WTC11 (cell line): ENCODE results near the gene ANXA11. TPM values are rescaled to one million over a fixed set of nuclear protein-coding genes. Genes with fewer than 3 reads are reported as not detected.

Source experiments
- ATAC-seq: fragments of 200-7000 bp; cut with Tn5 transposase; 2 replicates; pipeline ENCODE4 v1.10.0; 2021; ENCODE audit warnings: mild to moderate bottlenecking, moderate library complexity
- CTCF ChIA-PET: fragments of 300-600 bp; sonication (Branson Sonifier 250); formaldehyde crosslinking; loops from one replicate; lab custom pipeline; 2021; ENCODE audit warnings: antibody characterized with exemption; lab: Charles Lee
- POLR2A ChIA-PET: fragments of 350-600 bp; sonication (Branson Sonifier 250); formaldehyde crosslinking; loops from one replicate; lab custom pipeline; 2021; ENCODE audit warnings: antibody characterized with exemption; lab: Charles Lee
- DNase-seq: peaks from one replicate; pipeline ENCODE4 v3.0.0; 2021; ENCODE audit warnings: low spot score
- H3K27ac Mint-ChIP-seq: 2 replicates; pipeline ENCODE4 v1.8.0; 2021; ENCODE audit warnings: mixed read lengths
- H3K27me3 Mint-ChIP-seq: 2 replicates; pipeline ENCODE4 v1.8.0; 2021; ENCODE audit warnings: low read depth, mild to moderate bottlenecking, moderate library complexity, mixed read lengths
- H3K36me3 Mint-ChIP-seq: 2 replicates; pipeline ENCODE4 v1.8.0; 2021; ENCODE audit warnings: mixed read lengths
- H3K4me1 Mint-ChIP-seq: 2 replicates; pipeline ENCODE4 v1.8.0; 2022; ENCODE audit warnings: mixed read lengths
- H3K4me3 Mint-ChIP-seq: 2 replicates; pipeline ENCODE4 v1.8.0; 2021; ENCODE audit warnings: mild to moderate bottlenecking, moderate library complexity, mixed read lengths
- H3K9me3 Mint-ChIP-seq: 2 replicates; pipeline ENCODE4 v1.8.0; 2021; ENCODE audit warnings: mixed read lengths
- ATF1 ChIP-seq: sonication (generic); formaldehyde crosslinking; IDR thresholded peaks from 2 replicates; pipeline ENCODE4 v1.8.1; 2023; ENCODE audit warnings: mild to moderate bottlenecking, moderate library complexity, missing genetic modification reagents
- GTF2I ChIP-seq: fragments of 250-450 bp; sonication (Bioruptor Pico); conservative IDR thresholded peaks from 2 replicates; pipeline ENCODE4 v1.4.0; 2021; ENCODE audit warnings: mild to moderate bottlenecking
- JAZF1 ChIP-seq: fragments of 250-450 bp; sonication (Bioruptor Pico); IDR thresholded peaks from 2 replicates; pipeline ENCODE4 v1.9.0; 2021; ENCODE audit warnings: moderate library complexity, mild to moderate bottlenecking, inconsistent platforms
- KAT7 ChIP-seq: sonication (generic); formaldehyde crosslinking; IDR thresholded peaks from 2 replicates; pipeline ENCODE4 v1.8.1; 2023; ENCODE audit warnings: missing genetic modification reagents, mild to moderate bottlenecking, borderline replicate concordance
- RELA ChIP-seq: sonication (generic); formaldehyde crosslinking; IDR thresholded peaks from 2 replicates; pipeline ENCODE4 v1.8.1; 2022; ENCODE audit warnings: missing genetic modification reagents, mild to moderate bottlenecking, borderline replicate concordance
- RORB ChIP-seq: fragments of 250-450 bp; sonication (Bioruptor Pico); IDR thresholded peaks from 2 replicates; pipeline ENCODE4 v1.9.0; 2021; ENCODE audit warnings: mild to moderate bottlenecking
- STAT6 ChIP-seq: sonication (generic); formaldehyde crosslinking; conservative IDR thresholded peaks from 2 replicates; pipeline ENCODE4 v1.8.1; 2023; ENCODE audit warnings: mild to moderate bottlenecking, low read depth, missing genetic modification reagents, moderate library complexity
- TCF7 ChIP-seq: sonication (generic); formaldehyde crosslinking; IDR thresholded peaks from 2 replicates; pipeline ENCODE4 v1.8.0; 2022; ENCODE audit warnings: mild to moderate bottlenecking, low read depth, missing genetic modification reagents, moderate library complexity
- TP53 ChIP-seq: sonication (generic); formaldehyde crosslinking; IDR thresholded peaks from 2 replicates; pipeline ENCODE4 v1.8.1; 2023; ENCODE audit warnings: mild to moderate bottlenecking, missing genetic modification reagents
- ZNF138 ChIP-seq: sonication (generic); formaldehyde crosslinking; conservative IDR thresholded peaks from 2 replicates; pipeline ENCODE4 v1.8.1; 2022; ENCODE audit warnings: mild to moderate bottlenecking, moderate library complexity, missing genetic modification reagents
- ZNF219 ChIP-seq: sonication (generic); formaldehyde crosslinking; IDR thresholded peaks from 2 replicates; pipeline ENCODE4 v1.8.0; 2023; ENCODE audit warnings: missing genetic modification reagents, mild to moderate bottlenecking, borderline replicate concordance
- ZNF263 ChIP-seq: sonication (generic); formaldehyde crosslinking; IDR thresholded peaks from 2 replicates; pipeline ENCODE4 v1.8.1; 2022; ENCODE audit warnings: low read depth, mild to moderate bottlenecking, moderate library complexity, missing genetic modification reagents
- ZNF416 ChIP-seq: fragments of 250-450 bp; sonication (Bioruptor Pico); IDR thresholded peaks from 2 replicates; pipeline ENCODE4 v1.9.0; 2021; ENCODE audit warnings: mild to moderate bottlenecking, inconsistent platforms
- ZNF423 ChIP-seq: fragments of 250-450 bp; sonication (Bioruptor Pico); IDR thresholded peaks from 2 replicates; pipeline ENCODE4 v2.1.2; 2022; ENCODE audit warnings: mild to moderate bottlenecking, moderate library complexity
- total RNA-seq: library from RNA; stranded (reverse); gene quantifications from 3 replicates; pipeline ENCODE4 v1.2.3, GENCODE V29; 2021
- TF ChIP-seq, protein P1 (sequence below): fragments of 200-600 bp; IDR thresholded peaks from 2 replicates; pipeline ENCODE4 v1.8.0; 2022; ENCODE audit warnings: antibody characterized with exemption
- TF ChIP-seq, protein P2 (sequence below): sonication (generic); formaldehyde crosslinking; IDR thresholded peaks from 2 replicates; pipeline ENCODE4 v1.8.1; 2023; ENCODE audit warnings: mild to moderate bottlenecking, moderate library complexity, missing genetic modification reagents
- TF ChIP-seq, protein P3 (sequence below): sonication (generic); formaldehyde crosslinking; IDR thresholded peaks from 2 replicates; pipeline ENCODE4 v1.8.1; 2022; ENCODE audit warnings: mild to moderate bottlenecking, missing genetic modification reagents, moderate library complexity, borderline replicate concordance
- TF ChIP-seq, protein P4 (sequence below): sonication (generic); formaldehyde crosslinking; IDR thresholded peaks from 2 replicates; pipeline ENCODE4 v1.8.0; 2023; ENCODE audit warnings: missing genetic modification reagents, mild to moderate bottlenecking, borderline replicate concordance

The ANXA11 gene
- total RNA-seq, 1 experiment from 2014 or later, result 83.3 TPM

DNA sequence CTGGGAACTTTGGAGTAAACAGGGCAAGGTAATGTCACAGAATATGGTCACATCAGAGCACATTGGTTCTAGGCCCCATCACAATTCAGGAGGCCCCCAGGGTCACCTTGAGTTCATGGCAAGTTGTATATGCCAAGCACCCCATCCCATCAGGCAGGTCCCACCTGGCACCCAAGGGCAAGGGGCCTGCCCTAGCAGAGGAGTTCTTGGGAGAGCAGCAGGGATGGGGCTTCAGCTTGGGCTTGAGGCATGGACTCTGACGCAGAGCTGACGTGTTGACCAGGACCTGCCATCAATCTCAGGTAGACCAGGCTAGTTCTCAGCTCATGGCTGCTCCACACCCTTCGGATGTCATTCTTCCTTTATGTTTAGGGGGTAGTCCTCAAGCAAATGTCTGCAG lies 51.9 kb downstream of the ANXA11 start:
- DNase-seq (no peak), ATAC-seq (no peak)
- peaks cover 37% of the 10 kb centered on the region for H3K36me3 Mint-ChIP-seq
- POLR2A ChIA-PET, result no interaction called here
- H3K4me3 Mint-ChIP-seq, result no peak overlapping the region
- H3K4me1 Mint-ChIP-seq, result peaks cover 8% of the 10 kb centered on the region
- TF ChIP-seq JAZF1, result no peak
- TF ChIP-seq ATF1 (CRISPR knock-in tag), result no peak
- TF ChIP-seq, protein P1, sequence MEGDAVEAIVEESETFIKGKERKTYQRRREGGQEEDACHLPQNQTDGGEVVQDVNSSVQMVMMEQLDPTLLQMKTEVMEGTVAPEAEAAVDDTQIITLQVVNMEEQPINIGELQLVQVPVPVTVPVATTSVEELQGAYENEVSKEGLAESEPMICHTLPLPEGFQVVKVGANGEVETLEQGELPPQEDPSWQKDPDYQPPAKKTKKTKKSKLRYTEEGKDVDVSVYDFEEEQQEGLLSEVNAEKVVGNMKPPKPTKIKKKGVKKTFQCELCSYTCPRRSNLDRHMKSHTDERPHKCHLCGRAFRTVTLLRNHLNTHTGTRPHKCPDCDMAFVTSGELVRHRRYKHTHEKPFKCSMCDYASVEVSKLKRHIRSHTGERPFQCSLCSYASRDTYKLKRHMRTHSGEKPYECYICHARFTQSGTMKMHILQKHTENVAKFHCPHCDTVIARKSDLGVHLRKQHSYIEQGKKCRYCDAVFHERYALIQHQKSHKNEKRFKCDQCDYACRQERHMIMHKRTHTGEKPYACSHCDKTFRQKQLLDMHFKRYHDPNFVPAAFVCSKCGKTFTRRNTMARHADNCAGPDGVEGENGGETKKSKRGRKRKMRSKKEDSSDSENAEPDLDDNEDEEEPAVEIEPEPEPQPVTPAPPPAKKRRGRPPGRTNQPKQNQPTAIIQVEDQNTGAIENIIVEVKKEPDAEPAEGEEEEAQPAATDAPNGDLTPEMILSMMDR, result no peak
- no peak for TF ChIP-seq ZNF263 (CRISPR knock-in tag)
- no peak for TF ChIP-seq GTF2I (CRISPR knock-in tag)
- no peak for TF ChIP-seq KAT7 (CRISPR knock-in tag)
- TF ChIP-seq STAT6 (CRISPR knock-in tag), result no peak
- no peak for TF ChIP-seq RELA (CRISPR knock-in tag)
- TF ChIP-seq ZNF219 (CRISPR knock-in tag), result no peak
- no peak for TF ChIP-seq RORB
- TF ChIP-seq ZNF423 (CRISPR knock-in tag), result no peak
- no peak for TF ChIP-seq TP53 (CRISPR knock-in tag)
- no peak for TF ChIP-seq TCF7
- TF ChIP-seq, protein P2, sequence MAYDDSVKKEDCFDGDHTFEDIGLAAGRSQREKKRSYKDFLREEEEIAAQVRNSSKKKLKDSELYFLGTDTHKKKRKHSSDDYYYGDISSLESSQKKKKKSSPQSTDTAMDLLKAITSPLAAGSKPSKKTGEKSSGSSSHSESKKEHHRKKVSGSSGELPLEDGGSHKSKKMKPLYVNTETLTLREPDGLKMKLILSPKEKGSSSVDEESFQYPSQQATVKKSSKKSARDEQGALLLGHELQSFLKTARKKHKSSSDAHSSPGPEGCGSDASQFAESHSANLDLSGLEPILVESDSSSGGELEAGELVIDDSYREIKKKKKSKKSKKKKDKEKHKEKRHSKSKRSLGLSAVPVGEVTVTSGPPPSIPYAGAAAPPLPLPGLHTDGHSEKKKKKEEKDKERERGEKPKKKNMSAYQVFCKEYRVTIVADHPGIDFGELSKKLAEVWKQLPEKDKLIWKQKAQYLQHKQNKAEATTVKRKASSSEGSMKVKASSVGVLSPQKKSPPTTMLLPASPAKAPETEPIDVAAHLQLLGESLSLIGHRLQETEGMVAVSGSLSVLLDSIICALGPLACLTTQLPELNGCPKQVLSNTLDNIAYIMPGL, result no peak
- no peak for TF ChIP-seq ZNF138 (CRISPR knock-in tag)
- TF ChIP-seq ZNF416 (CRISPR knock-in tag), result no peak
- TF ChIP-seq, protein P3, sequence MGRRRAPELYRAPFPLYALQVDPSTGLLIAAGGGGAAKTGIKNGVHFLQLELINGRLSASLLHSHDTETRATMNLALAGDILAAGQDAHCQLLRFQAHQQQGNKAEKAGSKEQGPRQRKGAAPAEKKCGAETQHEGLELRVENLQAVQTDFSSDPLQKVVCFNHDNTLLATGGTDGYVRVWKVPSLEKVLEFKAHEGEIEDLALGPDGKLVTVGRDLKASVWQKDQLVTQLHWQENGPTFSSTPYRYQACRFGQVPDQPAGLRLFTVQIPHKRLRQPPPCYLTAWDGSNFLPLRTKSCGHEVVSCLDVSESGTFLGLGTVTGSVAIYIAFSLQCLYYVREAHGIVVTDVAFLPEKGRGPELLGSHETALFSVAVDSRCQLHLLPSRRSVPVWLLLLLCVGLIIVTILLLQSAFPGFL (CRISPR knock-in tag), result no peak
- TF ChIP-seq, all 79 proteins: peak for 0
- CTCF ChIA-PET, result interaction anchor here (0.8 to 3.0 kb wide), 2 partner anchors 10 to 69 kb away, joined by 3 to 10 read pairs; no protein-coding TSS in a partner anchor
- Mint-ChIP-seq H3K27me3 (no peaks in the 10 kb centered on the region), H3K27ac (no peak overlapping the region), H3K9me3 (no peaks in the 10 kb centered on the region)

DNA sequence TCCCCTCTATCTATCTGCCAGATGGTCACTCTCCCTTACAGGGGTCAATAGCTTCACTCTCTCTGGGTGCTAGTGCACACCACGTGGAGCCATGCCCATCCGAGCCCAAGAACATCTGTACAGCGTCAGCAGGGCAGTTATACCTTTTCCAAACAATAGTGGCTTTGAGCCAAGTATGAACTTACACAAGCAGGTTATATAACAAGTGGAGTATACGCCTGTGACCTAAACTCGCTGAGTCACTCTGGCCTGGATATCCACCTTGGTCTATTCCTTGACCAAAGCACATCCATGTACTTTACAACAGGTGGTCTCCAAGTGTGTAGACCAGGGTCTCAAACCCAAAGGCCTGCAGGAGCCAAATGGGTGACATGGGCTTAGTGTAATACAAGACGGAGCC lies 52.5 kb downstream of the ANXA11 start:
- DNase-seq (no peak), ATAC-seq (no peak)
- POLR2A ChIA-PET, result no interaction called here
- Mint-ChIP-seq H3K36me3 (peaks cover 32% of the 10 kb centered on the region), H3K4me3 (no peak overlapping the region), H3K4me1 (peaks cover 8% of the 10 kb centered on the region), H3K27ac (no peak overlapping the region), H3K9me3 (no peaks in the 10 kb centered on the region), H3K27me3 (no peaks in the 10 kb centered on the region)
- no peak for TF ChIP-seq GTF2I (CRISPR knock-in tag)
- TF ChIP-seq, protein P4, sequence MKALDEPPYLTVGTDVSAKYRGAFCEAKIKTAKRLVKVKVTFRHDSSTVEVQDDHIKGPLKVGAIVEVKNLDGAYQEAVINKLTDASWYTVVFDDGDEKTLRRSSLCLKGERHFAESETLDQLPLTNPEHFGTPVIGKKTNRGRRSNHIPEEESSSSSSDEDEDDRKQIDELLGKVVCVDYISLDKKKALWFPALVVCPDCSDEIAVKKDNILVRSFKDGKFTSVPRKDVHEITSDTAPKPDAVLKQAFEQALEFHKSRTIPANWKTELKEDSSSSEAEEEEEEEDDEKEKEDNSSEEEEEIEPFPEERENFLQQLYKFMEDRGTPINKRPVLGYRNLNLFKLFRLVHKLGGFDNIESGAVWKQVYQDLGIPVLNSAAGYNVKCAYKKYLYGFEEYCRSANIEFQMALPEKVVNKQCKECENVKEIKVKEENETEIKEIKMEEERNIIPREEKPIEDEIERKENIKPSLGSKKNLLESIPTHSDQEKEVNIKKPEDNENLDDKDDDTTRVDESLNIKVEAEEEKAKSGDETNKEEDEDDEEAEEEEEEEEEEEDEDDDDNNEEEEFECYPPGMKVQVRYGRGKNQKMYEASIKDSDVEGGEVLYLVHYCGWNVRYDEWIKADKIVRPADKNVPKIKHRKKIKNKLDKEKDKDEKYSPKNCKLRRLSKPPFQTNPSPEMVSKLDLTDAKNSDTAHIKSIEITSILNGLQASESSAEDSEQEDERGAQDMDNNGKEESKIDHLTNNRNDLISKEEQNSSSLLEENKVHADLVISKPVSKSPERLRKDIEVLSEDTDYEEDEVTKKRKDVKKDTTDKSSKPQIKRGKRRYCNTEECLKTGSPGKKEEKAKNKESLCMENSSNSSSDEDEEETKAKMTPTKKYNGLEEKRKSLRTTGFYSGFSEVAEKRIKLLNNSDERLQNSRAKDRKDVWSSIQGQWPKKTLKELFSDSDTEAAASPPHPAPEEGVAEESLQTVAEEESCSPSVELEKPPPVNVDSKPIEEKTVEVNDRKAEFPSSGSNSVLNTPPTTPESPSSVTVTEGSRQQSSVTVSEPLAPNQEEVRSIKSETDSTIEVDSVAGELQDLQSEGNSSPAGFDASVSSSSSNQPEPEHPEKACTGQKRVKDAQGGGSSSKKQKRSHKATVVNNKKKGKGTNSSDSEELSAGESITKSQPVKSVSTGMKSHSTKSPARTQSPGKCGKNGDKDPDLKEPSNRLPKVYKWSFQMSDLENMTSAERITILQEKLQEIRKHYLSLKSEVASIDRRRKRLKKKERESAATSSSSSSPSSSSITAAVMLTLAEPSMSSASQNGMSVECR (CRISPR knock-in tag), result no peak
- CTCF ChIA-PET, result interaction anchor here (0.8 to 3.0 kb wide), 2 partner anchors 9 to 70 kb away, joined by 3 to 10 read pairs; no protein-coding TSS in a partner anchor
